Stimulated activated CD4-positive, alpha-beta T cell treated with anti-CD3 and anti-CD28 coated beads, Interleukin-12 subunit alpha, Interleukin-12 subunit beta, amount 100 ng/mL, for 24 hours (primary cell): ENCODE data around the gene CCRL2.
"Not testable (repeated sequence)": the region's sequence is repeated elsewhere in the genome, so short reads cannot be mapped to it uniquely, and the experiment has no call there.

Source experiments
- DNase-seq, 2 experiments: peaks; one replicate each; pipeline ENCODE4 v3.0.0-alpha.2; 2020; ENCODE audit warnings: low read depth in 2 of 2

CCRL2 gene

GRCh38 chr3:46402902-46403301, 4.2 kb upstream of the CCRL2 start:
- DNase-seq: not testable (repeated sequence)

- DNase-seq: no peak
These were observed 1.6 kb upstream of the CCRL2 start for GRCh38 chr3:46405301-46406019.

- DNase-seq: no peak
These were observed 644 bp upstream of the CCRL2 start for GRCh38 chr3:46406443-46406787.

GRCh38 chr3:46407970-46408369, 911 bp downstream of the CCRL2 start:
- DNase-seq: no peak

- no peak for DNase-seq
These were observed 1.8 kb downstream of the CCRL2 start for GRCh38 chr3:46408853-46409252.

- no peak for DNase-seq
These were observed 2.9 kb downstream of the CCRL2 start for GRCh38 chr3:46409739-46410489.

GRCh38 chr3:46410669-46411068, 3.6 kb downstream of the CCRL2 start:
- DNase-seq: no peak

GRCh38 chr3:46411271-46411670, 4.2 kb downstream of the CCRL2 start:
- DNase-seq: no peak

- DNase-seq: no peak
These were observed 5.8 kb downstream of the CCRL2 start for GRCh38 chr3:46412786-46413298.

- no peak for DNase-seq
These were observed 6.9 kb downstream of the CCRL2 start for GRCh38 chr3:46413951-46414350.

GRCh38 chr3:46414739-46415138, 7.7 kb downstream of the CCRL2 start:
- no peak for DNase-seq

GRCh38 chr3:46416125-46416810, 9.2 kb downstream of the CCRL2 start:
- no peak for DNase-seq

GRCh38 chr3:46416811-46417510, 9.9 kb downstream of the CCRL2 start:
- no peak for DNase-seq

GRCh38 chr3:46417841-46418611, 11.0 kb downstream of the CCRL2 start:
- no peak for DNase-seq

- no peak for DNase-seq
These were observed 12.8 kb downstream of the CCRL2 start for GRCh38 chr3:46419816-46420215.

GRCh38 chr3:46420931-46421330, 13.9 kb downstream of the CCRL2 start:
- no peak for DNase-seq

- DNase-seq: no peak
These were observed 15.6 kb downstream of the CCRL2 start for GRCh38 chr3:46422617-46423016.

- DNase-seq: no peak
These were observed 16.5 kb downstream of the CCRL2 start for GRCh38 chr3:46423588-46423987.

- DNase-seq: not testable (repeated sequence)
These were observed 19.4 kb downstream of the CCRL2 start for GRCh38 chr3:46426476-46426875.

- not testable (repeated sequence) for DNase-seq
These were observed 20.3 kb downstream of the CCRL2 start for GRCh38 chr3:46427404-46427803.
